H1 (cell line): ENCODE data around the gene ZNF581. TPM values are rescaled to one million over a fixed set of nuclear protein-coding genes. Genes with fewer than 3 reads are reported as not detected.

Experiments
- CTCF ChIA-PET: fragments of 300-600 bp; sonication (Branson Sonifier 250); formaldehyde crosslinking; loops from one replicate; lab custom pipeline; 2021; ENCODE audit not compliant: partially characterized antibody; lab: Charles Lee
- POLR2A ChIA-PET: fragments of 300-600 bp; sonication (Branson Sonifier 250); formaldehyde crosslinking; loops from one replicate; lab custom pipeline; 2021; ENCODE audit warnings: inconsistent platforms; ENCODE audit not compliant: partially characterized antibody; lab: Charles Lee
- DNase-seq, 2 experiments: peaks; one replicate each; pipeline versions ENCODE4 v3.0.0 to v3.0.0-alpha.2; 2010 to 2022; ENCODE audit warnings: low spot score in 2 of 2, low read depth in 1 of 2, mixed read lengths in 1 of 2
- FAIRE-seq: peaks from 2 replicates; lab custom pipeline; 2011; peaks lifted over from hg19 to GRCh38; lab: Jason Lieb, UNC
- H2AFZ ChIP-seq: 2 replicates; pipeline ENCODE4 v1.8.1; 2012; ENCODE audit warnings: low read length, inconsistent platforms
- H2AK5ac ChIP-seq: 2 replicates; pipeline ENCODE4 v1.6.1; 2013; ENCODE audit warnings: low read depth, low read length
- H2BK120ac ChIP-seq: replicated peaks from 2 replicates; pipeline ENCODE3; 2013; ENCODE audit warnings: low read depth, low read length, inconsistent platforms
- H2BK12ac ChIP-seq: 2 replicates; pipeline ENCODE4 v1.6.1; 2013; ENCODE audit warnings: low read depth, low read length
- H2BK15ac ChIP-seq: 2 replicates; pipeline ENCODE4 v1.6.1; 2013; ENCODE audit warnings: low read length
- H2BK20ac ChIP-seq: 2 replicates; pipeline ENCODE4 v1.6.1; 2013; ENCODE audit warnings: low read length
- H2BK5ac ChIP-seq: 2 replicates; pipeline ENCODE4 v1.6.1; 2013; ENCODE audit warnings: low read depth, low read length
- H3K14ac ChIP-seq: 2 replicates; pipeline ENCODE4 v1.6.1; 2013; ENCODE audit warnings: inconsistent platforms; ENCODE audit not compliant: insufficient read length
- H3K18ac ChIP-seq: 2 replicates; pipeline ENCODE4 v1.6.1; 2013; ENCODE audit warnings: low read length; ENCODE audit errors: extremely low read depth
- H3K23ac ChIP-seq: 2 replicates; pipeline ENCODE4 v1.6.1; 2013; ENCODE audit warnings: inconsistent platforms; ENCODE audit not compliant: insufficient read length
- H3K23me2 ChIP-seq: 2 replicates; pipeline ENCODE4 v1.6.1; 2013; ENCODE audit warnings: low read depth, low read length
- H3K27ac ChIP-seq: 2 replicates; pipeline ENCODE4 v1.6.1; 2011; ENCODE audit warnings: low read depth, low read length, inconsistent platforms
- H3K27me3 ChIP-seq, 4 experiments: replicated peaks in 1 of 4; 1 replicate in 1 of 4; 2 replicates in 3 of 4; pipeline versions ENCODE4 v1.6.1 to v1.8.1; 2011 to 2013; ENCODE audit warnings: low read length in 3 of 4, mild to moderate bottlenecking in 3 of 4, inconsistent platforms in 2 of 4, mixed read lengths in 2 of 4, moderate library complexity in 1 of 4; ENCODE audit not compliant: control insufficient read depth in 3 of 4, insufficient read depth in 3 of 4; ENCODE audit errors: extremely low read depth in 1 of 4
- H3K36me3 ChIP-seq, 4 experiments: 2 replicates each; pipeline versions ENCODE4 v1.6.1 to v1.8.1; 2011 to 2013; ENCODE audit warnings: mild to moderate bottlenecking in 4 of 4, low read length in 3 of 4, moderate library complexity in 2 of 4, control low read depth in 1 of 4, inconsistent platforms in 1 of 4; ENCODE audit not compliant: insufficient read depth in 4 of 4, control insufficient read depth in 2 of 4
- H3K4ac ChIP-seq: replicated peaks from 2 replicates; pipeline ENCODE3; 2013; ENCODE audit warnings: low read length, low read depth, mixed read lengths, inconsistent platforms; ENCODE audit not compliant: insufficient read length
- H3K4me1 ChIP-seq, 4 experiments: replicated peaks in 1 of 4; 1 replicate in 1 of 4; 2 replicates in 3 of 4; pipeline versions ENCODE4 v1.6.1 to v1.8.1; 2011 to 2013; ENCODE audit warnings: low read length in 3 of 4, inconsistent platforms in 2 of 4, mixed read lengths in 1 of 4; ENCODE audit not compliant: insufficient read depth in 4 of 4, control insufficient read depth in 3 of 4
- H3K4me2 ChIP-seq, 2 experiments: 2 replicates each; pipeline versions ENCODE4 v1.6.1 to v1.8.1; 2011 to 2013; ENCODE audit warnings: low read depth in 2 of 2, low read length in 2 of 2, control low read depth in 1 of 2, inconsistent platforms in 1 of 2, mild to moderate bottlenecking in 1 of 2; ENCODE audit not compliant: insufficient read depth in 1 of 2
- H3K4me3 ChIP-seq, 4 experiments: fragments of 200-600, 300-600 bp in 1 of 4; sonication (generic), shearing (Covaris generic), sonication (Bioruptor Twin) in 1 of 4; 2 replicates each; pipeline versions ENCODE4 v1.5.1 to v1.8.1; 2011 to 2016; ENCODE audit warnings: low read length in 4 of 4, low read depth in 3 of 4, control low read depth in 2 of 4, inconsistent platforms in 2 of 4, mild to moderate bottlenecking in 2 of 4, mixed read lengths in 1 of 4, moderate library complexity in 1 of 4; ENCODE audit not compliant: insufficient read depth in 2 of 4; ENCODE audit errors: extremely low read depth in 1 of 4
- H3K56ac ChIP-seq: replicated peaks from 2 replicates; pipeline ENCODE3; 2013; ENCODE audit warnings: low read depth, mild to moderate bottlenecking, mixed read lengths, low read length, inconsistent platforms; ENCODE audit not compliant: insufficient read length
- H3K79me1 ChIP-seq: 2 replicates; pipeline ENCODE4 v1.6.1; 2013; ENCODE audit warnings: low read depth, low read length, control low read depth
- H3K79me2 ChIP-seq, 2 experiments: 2 replicates each; pipeline versions ENCODE4 v1.6.1 to v1.8.1; 2012 to 2013; ENCODE audit warnings: low read length in 2 of 2, mild to moderate bottlenecking in 2 of 2, inconsistent platforms in 1 of 2; ENCODE audit not compliant: insufficient read depth in 2 of 2, control insufficient read depth in 1 of 2
- H3K9ac ChIP-seq, 4 experiments: replicated peaks in 1 of 4; 1 replicate in 1 of 4; 2 replicates in 3 of 4; pipeline versions ENCODE4 v1.6.1 to v1.8.1; 2011 to 2013; ENCODE audit warnings: low read depth in 3 of 4, low read length in 3 of 4, control low read depth in 2 of 4, mild to moderate bottlenecking in 2 of 4, moderate library complexity in 2 of 4, inconsistent platforms in 1 of 4; ENCODE audit errors: extremely low read depth in 1 of 4
- H3K9me3 ChIP-seq, 2 experiments: 2 replicates each; pipeline versions ENCODE4 v1.6.1 to v1.8.1; 2012 to 2013; ENCODE audit warnings: mild to moderate bottlenecking in 2 of 2, moderate library complexity in 2 of 2, control low read depth in 1 of 2, inconsistent platforms in 1 of 2, low read depth in 1 of 2, low read length in 1 of 2, mixed read lengths in 1 of 2; ENCODE audit not compliant: insufficient read depth in 2 of 2
- H4K20me1 ChIP-seq, 2 experiments: replicated peaks in 1 of 2; 2 replicates each; pipeline versions ENCODE3 to v1.8.1; 2011 to 2013; ENCODE audit warnings: inconsistent platforms in 2 of 2, low read length in 2 of 2, mild to moderate bottlenecking in 1 of 2; ENCODE audit not compliant: insufficient read depth in 2 of 2, control insufficient read depth in 1 of 2
- H4K5ac ChIP-seq: 2 replicates; pipeline ENCODE4 v1.6.1; 2013; ENCODE audit warnings: low read length, low read depth, mixed read lengths, inconsistent platforms; ENCODE audit not compliant: insufficient read length
- H4K8ac ChIP-seq: 2 replicates; pipeline ENCODE4 v1.8.0; 2013; ENCODE audit warnings: mild to moderate bottlenecking, moderate library complexity, low read length, inconsistent platforms; ENCODE audit not compliant: insufficient read depth; ENCODE audit errors: extremely low read depth
- H4K91ac ChIP-seq: replicated peaks from 2 replicates; pipeline ENCODE3; 2013; ENCODE audit warnings: low read length, mixed read lengths, inconsistent platforms; ENCODE audit not compliant: insufficient read length
- BRCA1 ChIP-seq: IDR thresholded peaks from 2 replicates; pipeline ENCODE4 v1.6.1; 2012; ENCODE audit warnings: low read depth, low read length, improper control_type of control experiment
- FOSL1 ChIP-seq: IDR thresholded peaks from 2 replicates; pipeline ENCODE4 v1.6.1; 2011; ENCODE audit warnings: mild to moderate bottlenecking, low read depth, low read length, moderate library complexity; ENCODE audit not compliant: insufficient read depth
- KDM1A ChIP-seq: fragments of 200-600, 300-600 bp; sonication (generic); IDR thresholded peaks from 2 replicates; pipeline ENCODE4 v1.7.1; 2016; ENCODE audit warnings: mild to moderate bottlenecking, low read length, borderline replicate concordance
- RAD21 ChIP-seq, 2 experiments: IDR thresholded peaks in 1 of 2; conservative IDR thresholded peaks in 1 of 2; 2 replicates each; pipeline ENCODE4 v1.6.1; 2011; ENCODE audit warnings: low read depth in 2 of 2, low read length in 2 of 2, improper control_type of control experiment in 1 of 2, inconsistent platforms in 1 of 2, mild to moderate bottlenecking in 1 of 2, moderate library complexity in 1 of 2
- RNF2 ChIP-seq: fragments of 200-900, 300-1000 bp; sonication (generic); IDR thresholded peaks from 2 replicates; pipeline ENCODE4 v1.7.1; 2016; ENCODE audit warnings: borderline replicate concordance, low read depth, mild to moderate bottlenecking, antibody characterized with exemption, low read length; ENCODE audit not compliant: poor library complexity, severe bottlenecking; ENCODE audit errors: missing control alignments
- WGBS, 2 experiments: shearing (Covaris generic) in 1 of 2; methylation state at CpG; one replicate each; pipeline versions ENCODE4 v1.1.6 to v1.1.7; 2013 to 2015; ENCODE audit warnings: low lambda C conversion rate in 2 of 2, mixed read lengths in 2 of 2, inconsistent platforms in 1 of 2, low coverage in 1 of 2, missing lambda C conversion rate in 1 of 2; ENCODE audit not compliant: insufficient replicate concordance in 2 of 2, insufficient coverage in 1 of 2, insufficient read length in 1 of 2; ENCODE audit errors: extremely low coverage in 1 of 2, missing lambda C conversion rate in 1 of 2; 5-methylcytosine and 5-hydroxymethylcytosine counted together
- polyA plus RNA-seq, 7 experiments: library from polyadenylated mRNA; depleted of rRNA in 3 of 7; stranded (reverse) in 5 of 7; unstranded in 2 of 7; fragments of >200 nt in 5 of 7; fragments of 200-250 nt in 2 of 7; gene quantifications; 1 replicate in 5 of 7; 2 replicates in 1 of 7; 4 replicates in 1 of 7; pipeline versions ENCODE4 v1.2.1 to v1.2.3, GENCODE V29; 2011 to 2013; ENCODE audit warnings: missing spikeins in 2 of 7, mixed read lengths in 2 of 7
- total RNA-seq: library from RNA; stranded (reverse); fragmentation: NEBNext Ultra II Directional; extraction: Animal tissue kit (Norgen Biotek cat#: 25700); gene quantifications from 2 replicates; pipeline ENCODE4 v1.2.1, GENCODE V29; 2021

The ZNF581 gene
- total and polyA plus RNA-seq, 2 of the 8 experiments (the other 6 are each of a cell fraction or from before 2014, with no cell fraction given): 73.0 to 76.1 TPM

DNA sequence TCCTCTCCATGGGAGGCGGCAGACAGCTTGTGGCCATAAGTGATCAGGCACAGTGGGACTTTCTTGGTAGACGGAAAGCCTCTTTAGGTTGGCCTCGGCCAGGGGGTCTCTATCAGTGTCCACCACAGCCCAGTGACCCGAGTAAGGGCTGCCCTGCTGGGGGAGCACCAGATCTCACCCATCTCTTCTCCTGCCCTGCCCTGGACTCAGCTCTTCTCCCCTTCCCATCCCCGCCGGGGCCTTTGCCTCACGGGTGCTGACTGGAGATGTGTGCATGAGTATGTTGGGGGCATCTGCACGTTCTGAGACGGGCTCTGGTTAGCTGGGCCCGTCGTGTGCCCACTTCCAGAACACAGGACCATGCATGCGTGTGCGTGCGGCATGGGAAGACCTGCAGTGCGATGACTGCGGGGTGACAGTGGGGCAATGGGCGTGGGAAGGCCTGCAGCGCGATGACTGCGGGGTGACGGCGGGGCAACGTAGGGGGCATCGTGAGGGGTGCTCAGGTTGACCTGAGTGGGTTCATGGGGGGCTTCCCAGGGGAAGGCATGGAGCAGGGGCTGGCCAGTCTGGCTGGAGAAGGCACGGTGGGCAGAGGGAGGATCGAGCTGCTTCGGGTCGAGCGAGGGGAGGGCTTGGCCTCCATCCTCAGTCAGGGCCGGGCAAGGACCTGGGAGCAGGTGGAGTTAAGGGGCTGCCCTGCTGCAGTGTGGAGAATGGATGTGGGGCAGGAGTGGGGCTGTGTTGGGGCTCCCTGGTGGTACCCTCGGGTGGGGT is 47.5 kb downstream of the ZNF581 start:
- no peak overlapping the region for H4K5ac ChIP-seq
- WGBS, 2 experiments: 88% methylated on average over 31 of the region's 31 CpGs; no CpG with 5 or more reads in 1 of the 2 experiments

More for the DNA sequence above, 47.5 kb downstream of the ZNF581 start:
- no peak overlapping the region for H4K8ac ChIP-seq
- no peak for DNase-seq
- no peak overlapping the region for H3K18ac ChIP-seq
- no peak overlapping the region for H3K14ac ChIP-seq
- H3K27ac ChIP-seq: no peak overlapping the region
- H2BK120ac ChIP-seq: no peak overlapping the region
- H3K4me3 ChIP-seq: no peak overlapping the region
- no peak for TF ChIP-seq BRCA1
- no peak for TF ChIP-seq KDM1A
- no peak for TF ChIP-seq RNF2
- no peak for TF ChIP-seq FOSL1
- no peak for TF ChIP-seq RAD21 (IDR thresholded peaks at IDR 0.05 in 1 of 2, conservative IDR thresholded peaks at IDR 0.05 in 1 of 2; ENCODE audit: low read depth in 2 of 2, low read length in 2 of 2)
- H2AK5ac ChIP-seq: no peak overlapping the region
- H3K4ac ChIP-seq: no peak overlapping the region
- peaks cover 0 to 2% of the 10 kb centered on the region in 2 experiments; a peak in 1 of 4 replicates for H3K79me2 ChIP-seq
- H2BK5ac ChIP-seq: no peak overlapping the region
- no peak overlapping the region for H3K4me2 ChIP-seq
- H3K27me3 ChIP-seq: no peaks in the 10 kb centered on the region; a peak in 1 of 7 replicates
- no peaks in the 10 kb centered on the region for H3K4me1 ChIP-seq
- no peak overlapping the region for H2BK20ac ChIP-seq
- no peak overlapping the region for H2BK12ac ChIP-seq
- ChIA-PET POLR2A (interaction anchor here (1.5 to 1.9 kb wide), 2 partner anchors 8 to 13 kb away, joined by 5 to 6 read pairs; no protein-coding TSS in a partner anchor), CTCF (interaction anchor here (0.5 to 1.7 kb wide), 2 partner anchors 13 to 648 kb away, joined by 4 to 5 read pairs; no protein-coding TSS in a partner anchor)
- H3K23me2 ChIP-seq: no peaks in the 10 kb centered on the region
- H3K79me1 ChIP-seq: peaks cover 3% of the 10 kb centered on the region
- peaks cover 0 to 26% of the 10 kb centered on the region in 2 experiments for H4K20me1 ChIP-seq
- no peak overlapping the region for H3K23ac ChIP-seq
- no peak overlapping the region for H3K56ac ChIP-seq
- H2BK15ac ChIP-seq: no peak overlapping the region
- peaks cover 2 to 50% (median 20%) of the 10 kb centered on the region in 4 experiments; a peak in 7 of 8 replicates for H3K36me3 ChIP-seq
- no peak for FAIRE-seq
- no peak overlapping the region for H4K91ac ChIP-seq
- H2AFZ ChIP-seq: no peak overlapping the region
- H3K9me3 ChIP-seq: no peaks in the 10 kb centered on the region
- H3K9ac ChIP-seq: no peak overlapping the region
